Keratinocyte (primary cell): ENCODE results near the gene UBAP1.

Experiments
- EZH2 ChIP-seq: IDR thresholded peaks from one replicate; pipeline ENCODE4 v1.6.1; 2012; ENCODE audit warnings: inconsistent platforms, mild to moderate bottlenecking, low read length, moderate library complexity
- TF ChIP-seq, protein P1 (sequence below), 3 experiments: IDR thresholded peaks in 1 of 3; conservative IDR thresholded peaks in 1 of 3; optimal IDR thresholded peaks in 1 of 3; 2 replicates in 2 of 3; 3 replicates in 1 of 3; pipeline versions ENCODE3 to v1.5.1; 2011; ENCODE audit warnings: low read length in 3 of 3, mild to moderate bottlenecking in 3 of 3, moderate library complexity in 2 of 3, control low read depth in 1 of 3, inconsistent platforms in 1 of 3; ENCODE audit not compliant: insufficient read depth in 2 of 3; ENCODE audit errors: extremely low read depth in 1 of 3

DNA sequence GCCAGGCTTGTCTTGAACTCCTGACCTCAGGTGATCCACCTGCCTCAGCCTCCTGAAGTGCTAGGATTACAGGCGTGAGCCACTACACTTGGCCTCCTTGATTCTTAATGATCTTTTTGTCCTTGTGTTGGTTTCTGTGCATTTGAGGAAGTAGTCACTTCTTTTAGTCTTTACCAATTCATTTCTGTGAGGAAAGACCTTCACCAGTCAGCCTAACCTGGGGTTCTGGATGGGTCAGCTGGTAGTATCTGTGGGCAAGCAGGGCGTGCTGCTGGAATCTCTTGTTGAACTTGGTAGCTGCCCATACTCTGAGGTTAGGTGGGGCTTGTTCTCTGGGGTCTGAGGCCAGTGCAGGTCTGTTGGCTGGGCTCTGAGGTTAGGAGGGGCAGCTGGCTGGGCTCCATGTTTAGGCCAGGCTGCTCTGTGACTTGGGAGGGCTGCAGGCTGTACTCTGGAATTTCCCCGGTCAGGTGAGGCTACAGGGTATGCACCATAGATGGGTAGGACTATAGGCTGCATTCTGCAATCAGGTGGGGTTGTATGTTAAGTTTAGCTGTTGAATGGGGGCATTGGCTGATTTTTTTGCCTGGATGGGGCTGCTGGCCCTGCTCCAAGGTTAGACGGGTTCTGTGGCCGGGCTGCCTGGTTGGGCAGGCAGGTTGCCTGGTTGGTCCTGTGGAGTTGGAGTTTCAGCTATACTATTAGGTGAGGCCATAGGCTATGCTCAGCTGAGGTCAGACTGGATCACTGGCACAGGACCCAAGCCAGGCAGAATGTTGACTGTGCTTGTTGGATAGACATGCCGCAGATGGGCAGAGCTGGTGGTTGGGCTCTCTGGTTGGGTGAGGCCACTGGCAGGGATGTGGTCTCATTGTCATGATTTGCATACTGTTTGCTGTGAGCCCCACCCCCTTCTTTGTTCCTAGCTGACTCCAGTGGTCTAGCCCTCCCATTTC lies 19.2 kb downstream of the UBAP1 start:
- TF ChIP-seq, protein P1, sequence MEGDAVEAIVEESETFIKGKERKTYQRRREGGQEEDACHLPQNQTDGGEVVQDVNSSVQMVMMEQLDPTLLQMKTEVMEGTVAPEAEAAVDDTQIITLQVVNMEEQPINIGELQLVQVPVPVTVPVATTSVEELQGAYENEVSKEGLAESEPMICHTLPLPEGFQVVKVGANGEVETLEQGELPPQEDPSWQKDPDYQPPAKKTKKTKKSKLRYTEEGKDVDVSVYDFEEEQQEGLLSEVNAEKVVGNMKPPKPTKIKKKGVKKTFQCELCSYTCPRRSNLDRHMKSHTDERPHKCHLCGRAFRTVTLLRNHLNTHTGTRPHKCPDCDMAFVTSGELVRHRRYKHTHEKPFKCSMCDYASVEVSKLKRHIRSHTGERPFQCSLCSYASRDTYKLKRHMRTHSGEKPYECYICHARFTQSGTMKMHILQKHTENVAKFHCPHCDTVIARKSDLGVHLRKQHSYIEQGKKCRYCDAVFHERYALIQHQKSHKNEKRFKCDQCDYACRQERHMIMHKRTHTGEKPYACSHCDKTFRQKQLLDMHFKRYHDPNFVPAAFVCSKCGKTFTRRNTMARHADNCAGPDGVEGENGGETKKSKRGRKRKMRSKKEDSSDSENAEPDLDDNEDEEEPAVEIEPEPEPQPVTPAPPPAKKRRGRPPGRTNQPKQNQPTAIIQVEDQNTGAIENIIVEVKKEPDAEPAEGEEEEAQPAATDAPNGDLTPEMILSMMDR (optimal IDR thresholded peaks at IDR 0.05 in 1 of 3, IDR thresholded peaks at IDR 0.05 in 1 of 3, conservative IDR thresholded peaks at IDR 0.05 in 1 of 3; ENCODE audit: extremely low read depth in 1 of 3, insufficient read depth in 2 of 3, low read length in 3 of 3), result no peak
- no peak for TF ChIP-seq EZH2
